ENCODE measurements around the gene TLR10.

TLR10 gene

GRCh38 chr4:38759790-38760122 lies 23.0 kb downstream of the TLR10 start:
- no peak for DNase-seq

- DNase-seq: peak; percentile 27
Observed at GRCh38 chr4:38759113-38759789, 23.5 kb downstream of the TLR10 start.

DNA sequence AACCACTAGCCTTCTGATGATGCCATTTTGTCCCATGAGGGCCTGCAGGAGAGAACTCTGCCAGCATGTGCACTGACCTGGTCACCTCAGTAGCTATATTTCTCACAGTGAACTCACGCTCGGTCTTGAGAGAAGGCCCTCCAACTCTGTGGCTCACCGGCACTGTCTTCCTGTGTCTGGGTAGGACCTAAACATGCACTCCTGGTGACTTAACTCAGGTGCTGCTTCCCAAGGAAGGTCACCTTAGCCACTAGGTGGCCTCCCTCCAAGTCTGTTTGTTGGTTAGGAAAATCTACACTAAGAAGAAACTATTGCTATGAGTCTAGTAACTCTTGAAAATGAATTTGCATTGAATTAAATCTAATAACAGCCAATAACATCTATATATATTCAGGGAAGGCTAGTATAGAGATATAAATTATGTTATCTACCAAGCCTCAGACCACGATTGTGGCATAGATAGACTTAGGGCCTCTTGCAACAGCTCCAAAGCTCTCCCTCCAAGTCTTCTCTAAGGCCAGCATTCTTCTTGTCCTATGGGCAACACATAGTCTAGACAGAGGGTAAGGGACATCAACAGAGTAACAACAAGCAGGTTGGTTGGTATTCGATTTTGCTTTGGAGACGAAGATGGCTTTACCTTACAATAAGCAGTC lies 24.7 kb downstream of the TLR10 start:
- no peak for DNase-seq

GRCh38 chr4:38752941-38753806 lies 29.6 kb downstream of the TLR10 start:
- DNase-seq: peak; percentile 74

DNA sequence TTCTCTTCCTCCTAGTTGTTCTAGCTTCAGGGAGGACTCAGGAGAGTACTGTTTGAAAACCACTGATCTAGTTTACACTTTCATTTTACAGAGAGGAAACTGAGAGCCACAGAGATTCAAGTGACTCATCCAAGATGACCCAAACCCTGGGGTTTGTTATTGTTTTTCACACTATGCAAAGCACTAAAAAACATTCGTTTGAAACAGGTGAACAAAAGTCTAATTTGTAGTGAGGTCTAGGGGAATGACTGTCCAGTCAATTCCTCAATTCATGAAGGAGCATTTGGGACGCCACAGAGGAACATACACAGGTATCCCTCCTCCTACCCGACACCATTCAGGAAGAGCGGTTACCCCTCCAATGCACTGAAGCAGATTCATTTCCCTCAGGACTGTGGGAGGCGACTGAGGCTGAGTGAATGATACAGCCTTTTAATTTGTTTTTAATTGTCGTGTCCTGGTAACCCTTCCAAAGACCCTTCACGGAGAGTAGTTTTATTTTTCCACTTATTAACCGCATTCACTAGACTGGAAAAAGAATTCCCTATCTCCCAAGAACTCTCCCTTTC lies 30.3 kb downstream of the TLR10 start:
- DNase-seq: no peak

DNA sequence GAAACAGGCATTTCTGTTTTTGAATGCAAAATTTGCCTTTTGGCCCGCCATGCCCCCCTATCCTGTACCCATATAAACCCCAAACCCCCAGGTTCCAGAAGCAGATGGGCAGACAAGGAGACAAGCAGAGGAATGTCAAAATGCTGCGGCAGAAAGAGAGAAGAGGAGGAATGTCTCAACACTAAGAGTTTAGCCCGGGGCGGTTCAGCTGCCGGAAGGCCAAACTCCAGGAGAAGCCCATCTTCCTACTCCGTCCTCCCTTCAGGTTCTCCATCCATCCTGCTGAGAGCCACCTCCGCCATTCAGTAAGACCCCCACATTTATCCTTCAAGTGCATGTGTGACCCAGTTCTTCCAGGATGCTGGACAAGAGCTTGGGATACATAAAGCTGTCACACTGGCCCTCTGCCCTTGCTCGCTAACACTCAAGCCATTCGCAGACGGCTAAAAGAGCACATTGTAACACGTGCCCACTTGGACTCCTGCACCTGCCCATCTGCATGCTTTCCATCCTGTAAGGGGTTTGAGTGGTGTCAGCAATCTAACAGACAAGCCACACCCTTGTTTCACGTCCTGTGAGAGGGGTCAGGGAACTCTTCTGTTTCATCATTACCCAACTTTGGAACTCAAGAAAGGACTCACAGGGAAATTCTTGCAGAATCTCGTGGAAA lies 31.3 kb downstream of the TLR10 start:
- DNase-seq: no peak

DNA sequence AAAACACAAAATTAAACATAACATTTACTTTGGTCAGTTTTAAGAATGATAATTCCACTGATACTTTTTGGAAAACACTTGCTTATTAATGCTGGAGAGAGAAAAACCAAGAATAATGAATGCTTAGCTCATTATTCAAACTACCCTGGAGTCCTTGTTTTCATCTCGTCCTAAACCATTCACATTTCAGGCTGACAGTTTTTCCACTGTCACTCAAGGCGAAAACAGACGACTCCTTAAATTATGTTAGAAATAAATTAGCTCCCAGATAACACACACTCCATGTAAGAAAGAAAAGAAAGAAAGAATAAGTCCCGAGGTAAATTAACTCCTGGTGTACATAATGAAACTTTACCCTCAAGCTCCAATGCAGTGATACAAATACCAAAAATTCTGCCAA lies 33.5 kb downstream of the TLR10 start:
- DNase-seq: no peak

DNA sequence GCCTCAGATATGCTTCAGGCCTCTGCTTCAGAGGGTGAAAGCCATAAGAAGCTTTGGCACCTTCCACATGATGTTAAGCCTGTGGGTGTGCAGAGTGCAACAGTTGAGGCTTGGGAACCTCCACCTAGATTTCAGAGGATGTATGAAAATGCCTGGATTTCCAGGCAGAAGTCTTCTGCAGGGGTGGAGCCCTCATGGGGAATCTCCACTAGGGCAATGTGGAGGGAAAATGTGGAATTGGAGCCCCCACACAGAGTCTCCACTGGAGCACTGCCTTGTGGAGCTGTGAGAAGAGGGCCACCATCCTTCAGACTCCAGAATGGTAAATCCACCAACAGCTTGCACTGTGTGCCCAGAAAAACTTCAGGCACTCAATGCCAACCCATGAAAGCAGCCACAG lies 35.2 kb downstream of the TLR10 start:
- DNase-seq: no peak

DNA sequence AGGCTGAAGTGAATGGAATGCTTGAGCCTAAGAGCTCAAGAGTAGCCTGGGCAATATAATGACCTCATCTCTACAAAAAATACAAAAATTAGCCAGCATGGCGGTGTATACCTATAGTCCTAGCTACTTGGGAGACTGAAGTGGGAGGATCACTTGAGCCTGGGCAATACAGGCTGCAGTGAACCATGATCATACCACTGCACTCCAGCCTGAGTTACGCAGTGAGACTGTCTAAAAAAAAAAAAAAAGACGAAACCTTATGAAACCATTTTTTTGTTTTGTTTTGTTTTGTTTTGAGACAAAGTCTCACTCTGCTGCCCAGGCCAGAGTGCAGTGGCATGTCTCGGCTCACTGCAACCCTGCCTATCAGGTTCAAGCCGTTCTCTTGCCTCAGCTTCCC lies 36.9 kb downstream of the TLR10 start:
- no peak for DNase-seq

DNA sequence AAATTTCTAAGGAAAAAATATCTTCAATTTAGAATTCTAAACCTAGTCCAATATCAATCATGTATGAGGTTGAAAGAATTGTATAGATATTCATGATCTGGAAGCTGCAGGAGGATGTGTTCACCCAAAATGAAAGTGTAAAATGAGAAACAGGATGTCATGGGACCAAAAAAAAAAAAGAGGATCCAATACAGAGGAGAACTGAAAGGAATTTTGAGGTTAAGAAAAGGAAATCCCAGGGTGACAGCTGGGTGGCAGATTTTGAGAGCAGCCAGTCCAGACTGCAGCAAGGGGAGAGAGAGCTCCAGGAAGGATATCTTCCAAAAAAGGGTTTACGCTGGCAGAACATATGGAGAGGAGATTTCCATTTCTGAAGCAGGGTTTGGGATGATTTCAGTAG lies 38.9 kb downstream of the TLR10 start:
- DNase-seq: no peak

GRCh38 chr4:38740303-38740702 lies 42.5 kb downstream of the TLR10 start:
- DNase-seq: no peak

DNA sequence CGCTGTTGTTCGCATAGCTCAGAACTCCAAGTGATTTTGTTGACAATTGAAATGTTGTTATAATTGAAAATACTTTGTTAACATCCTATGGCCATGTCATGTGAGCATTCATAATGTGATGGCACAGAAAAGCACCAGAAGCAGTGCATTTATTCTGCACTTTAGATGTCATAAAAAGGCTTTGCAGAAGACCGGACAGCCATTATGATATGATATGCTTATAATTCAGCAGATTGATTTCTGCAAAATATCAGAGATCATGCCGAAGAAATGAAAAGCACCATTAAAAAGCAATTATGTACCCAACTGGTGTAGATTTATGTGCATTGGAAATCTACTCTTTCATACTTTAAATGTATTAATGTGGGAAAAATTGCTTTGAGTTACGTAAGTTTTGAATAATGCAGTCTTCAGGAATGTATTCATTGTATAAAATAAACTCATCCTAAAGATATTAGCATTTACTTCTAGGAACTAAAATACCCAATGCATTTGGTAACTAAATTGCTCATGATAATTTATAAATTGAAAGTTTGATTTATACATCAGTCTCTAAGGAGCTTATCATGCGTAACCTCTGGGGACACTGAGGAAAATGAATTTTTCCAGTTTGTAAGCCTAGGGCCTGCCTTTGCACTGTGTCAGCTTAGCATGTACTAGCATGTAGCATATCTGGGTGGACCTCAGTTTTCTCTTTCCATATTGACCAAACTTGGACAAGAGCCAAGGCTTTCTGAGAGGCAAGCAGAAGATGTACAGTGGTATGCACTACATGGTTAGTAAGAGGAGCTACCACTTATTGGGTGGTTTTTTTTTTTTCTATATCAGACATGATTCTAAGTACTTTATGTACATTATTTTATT lies 43.6 kb downstream of the TLR10 start:
- no peak for DNase-seq

GRCh38 chr4:38735870-38736269 lies 46.9 kb downstream of the TLR10 start:
- no peak for DNase-seq

GRCh38 chr4:38734911-38735310 lies 47.9 kb downstream of the TLR10 start:
- DNase-seq: no peak

DNA sequence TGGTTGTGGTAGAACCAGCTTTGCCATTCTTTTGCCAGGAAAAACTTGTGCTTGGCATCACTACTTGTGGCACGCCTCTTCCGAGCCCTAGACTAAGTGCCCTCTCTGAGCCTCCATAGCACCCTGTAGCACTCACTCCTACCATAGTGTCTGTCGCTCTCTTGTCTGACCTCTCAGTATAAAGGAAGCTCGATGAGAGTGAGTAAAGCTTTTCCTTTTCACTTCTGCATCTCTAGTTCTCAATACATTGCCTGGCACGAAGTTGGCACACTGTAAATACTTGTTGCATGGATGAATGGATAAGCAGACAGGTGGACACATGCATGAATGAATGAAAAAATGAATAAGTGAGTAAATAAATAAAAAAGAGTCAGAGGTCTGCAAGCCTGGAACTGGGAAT lies 48.3 kb downstream of the TLR10 start:
- DNase-seq: no peak

GRCh38 chr4:38733663-38734062 lies 49.1 kb downstream of the TLR10 start:
- DNase-seq: no peak

DNA sequence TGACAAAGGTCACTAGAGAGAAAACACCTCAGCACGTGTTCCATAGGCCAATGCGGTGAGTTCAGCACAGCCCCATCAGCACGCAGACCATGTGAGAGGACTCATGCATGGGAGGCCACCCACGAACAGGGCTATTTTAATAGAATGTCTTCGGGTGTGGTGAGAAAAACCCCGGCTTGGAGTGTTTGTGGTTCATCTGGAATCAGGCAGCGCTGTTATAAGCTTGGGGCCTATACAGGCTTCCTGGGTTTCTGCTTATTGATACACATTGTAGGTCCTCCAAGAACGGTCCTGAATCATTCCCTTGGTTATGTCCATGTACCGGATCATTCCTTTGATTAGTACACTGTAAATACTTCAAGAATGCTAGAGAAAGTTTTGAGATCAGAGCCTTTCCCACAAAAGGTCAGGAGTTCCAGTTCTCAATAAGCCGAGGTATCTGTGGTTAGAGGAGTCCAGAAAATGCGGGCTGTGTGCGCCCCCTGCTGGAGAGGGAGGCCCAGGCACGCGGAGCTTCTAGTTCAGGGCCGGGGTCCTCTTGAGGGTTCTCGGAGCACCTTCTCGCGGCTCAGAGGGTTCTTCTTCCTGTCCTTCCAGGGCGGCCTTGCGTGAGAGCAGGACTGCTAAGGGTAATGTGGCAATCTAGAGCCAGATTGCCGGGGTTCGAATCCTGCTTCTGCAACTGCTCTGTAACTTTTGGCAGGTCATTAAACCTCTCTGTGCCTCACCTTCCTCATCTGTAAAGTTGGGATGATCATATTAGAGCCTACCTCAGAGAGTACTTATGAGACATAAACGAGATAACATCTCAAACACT lies 51.8 kb downstream of the TLR10 start:
- DNase-seq: peak; percentile 69

DNA sequence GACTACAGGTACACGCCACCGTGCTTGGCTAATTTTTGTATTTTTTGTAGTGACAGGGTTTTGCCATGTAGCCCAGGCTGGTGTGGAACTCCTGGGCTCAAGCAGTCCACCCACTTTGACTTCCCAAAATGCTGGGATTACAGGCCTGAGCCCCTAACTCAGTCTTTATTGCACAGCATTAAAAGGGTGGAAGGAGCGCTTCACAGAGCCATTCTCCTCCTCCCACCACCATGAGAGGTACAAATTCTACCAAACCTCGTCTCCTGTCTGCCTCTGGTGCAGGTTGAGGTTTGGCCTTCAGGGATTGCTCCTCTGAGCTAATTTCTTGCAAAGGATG lies 52.3 kb downstream of the TLR10 start:
- no peak for DNase-seq

DNA sequence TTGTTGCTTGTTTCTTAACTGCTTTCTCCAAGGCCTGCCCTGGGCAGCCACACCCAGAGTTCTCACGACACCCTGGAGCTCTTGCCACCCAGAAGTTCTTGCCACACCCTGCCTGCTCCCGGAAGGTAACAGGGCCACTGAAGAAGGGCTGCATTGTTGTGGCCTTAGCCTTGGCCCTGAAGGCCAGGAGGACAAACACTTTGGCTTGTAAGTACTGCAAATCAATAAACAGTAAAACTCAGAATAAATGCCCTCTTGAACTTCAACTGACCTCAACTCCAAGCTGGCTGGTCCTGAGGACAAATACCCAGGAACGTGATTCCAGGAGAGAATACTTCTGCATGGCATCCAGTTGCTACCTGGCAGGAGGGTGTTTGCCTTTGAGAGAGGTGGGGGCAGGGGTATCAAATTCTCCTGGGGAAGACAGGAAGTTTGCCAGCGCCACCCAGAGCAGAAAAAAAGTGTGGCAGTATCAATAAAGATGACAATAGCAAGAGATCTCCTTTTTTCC lies 54.1 kb downstream of the TLR10 start:
- peak; percentile 12 for DNase-seq

GRCh38 chr4:38724475-38724808 lies 58.3 kb downstream of the TLR10 start:
- DNase-seq: no peak

DNA sequence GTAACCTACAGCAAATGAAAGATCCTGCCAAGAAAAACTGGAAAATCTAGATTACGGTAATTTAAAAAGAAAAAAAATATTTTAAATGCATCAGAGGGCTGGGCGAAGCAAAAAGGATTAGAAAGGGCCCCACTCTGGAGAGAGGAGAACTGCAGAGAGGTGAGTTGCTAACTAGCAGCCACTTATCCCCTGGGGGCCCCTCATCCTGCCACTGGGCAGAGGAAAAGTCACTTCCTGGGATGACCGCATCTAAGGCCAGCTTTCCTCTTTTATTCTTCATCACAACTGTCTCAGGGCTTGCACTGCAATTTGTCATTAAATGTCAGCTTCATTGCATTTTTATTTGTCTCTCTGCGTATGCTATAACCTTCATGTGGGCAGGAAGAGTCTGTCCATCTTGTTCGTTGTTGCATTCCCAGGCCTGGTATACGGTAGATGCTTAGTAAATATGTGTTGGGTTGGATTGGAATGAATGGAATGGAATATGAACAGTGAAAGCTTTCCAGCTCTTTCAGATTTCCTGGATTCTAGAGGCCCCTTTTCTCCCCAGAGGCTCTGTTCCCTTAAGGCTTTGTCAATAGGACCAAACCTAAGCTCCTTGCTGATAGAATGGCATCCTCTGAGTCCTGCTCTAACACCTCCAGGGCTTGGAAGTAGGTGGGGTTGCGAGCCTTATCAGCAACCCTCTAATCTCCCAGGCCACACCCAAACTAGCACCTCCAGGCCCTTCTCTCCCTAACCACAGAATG lies 58.9 kb downstream of the TLR10 start:
- no peak for DNase-seq

All from NCI-H1436 (cell line).